GM12872 (cell line): ENCODE results near the gene HDLBP.
A peak's percentile ranks its signal among the peaks of the same experiment; 100 is the strongest.

Source experiments
- TF ChIP-seq, protein P1 (sequence below): IDR thresholded peaks from 3 replicates; pipeline ENCODE4 v1.5.1; 2011; ENCODE audit warnings: low read depth, mild to moderate bottlenecking, low read length, moderate library complexity; ENCODE audit not compliant: insufficient read depth

The HDLBP gene

DNA sequence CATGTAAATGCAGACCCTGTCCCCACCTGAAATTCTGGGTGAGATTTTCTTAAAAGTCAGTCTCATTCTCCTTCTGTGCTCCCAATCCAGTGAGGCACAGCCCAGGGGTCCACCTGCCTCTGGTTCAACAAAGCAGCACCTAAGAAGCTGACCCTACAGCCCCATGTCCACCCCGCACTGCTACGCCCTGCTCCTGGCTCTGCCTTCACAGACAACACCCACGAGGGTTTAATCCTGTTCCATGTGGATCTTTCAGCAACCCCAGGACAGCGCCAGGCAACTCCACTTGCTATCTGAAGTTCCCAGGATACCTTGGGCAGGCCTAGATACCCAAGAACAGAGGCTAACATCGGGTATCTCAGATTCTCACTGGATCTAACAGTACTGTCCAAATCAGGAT lies 44.9 kb downstream of the HDLBP start:
- TF ChIP-seq, protein P1, sequence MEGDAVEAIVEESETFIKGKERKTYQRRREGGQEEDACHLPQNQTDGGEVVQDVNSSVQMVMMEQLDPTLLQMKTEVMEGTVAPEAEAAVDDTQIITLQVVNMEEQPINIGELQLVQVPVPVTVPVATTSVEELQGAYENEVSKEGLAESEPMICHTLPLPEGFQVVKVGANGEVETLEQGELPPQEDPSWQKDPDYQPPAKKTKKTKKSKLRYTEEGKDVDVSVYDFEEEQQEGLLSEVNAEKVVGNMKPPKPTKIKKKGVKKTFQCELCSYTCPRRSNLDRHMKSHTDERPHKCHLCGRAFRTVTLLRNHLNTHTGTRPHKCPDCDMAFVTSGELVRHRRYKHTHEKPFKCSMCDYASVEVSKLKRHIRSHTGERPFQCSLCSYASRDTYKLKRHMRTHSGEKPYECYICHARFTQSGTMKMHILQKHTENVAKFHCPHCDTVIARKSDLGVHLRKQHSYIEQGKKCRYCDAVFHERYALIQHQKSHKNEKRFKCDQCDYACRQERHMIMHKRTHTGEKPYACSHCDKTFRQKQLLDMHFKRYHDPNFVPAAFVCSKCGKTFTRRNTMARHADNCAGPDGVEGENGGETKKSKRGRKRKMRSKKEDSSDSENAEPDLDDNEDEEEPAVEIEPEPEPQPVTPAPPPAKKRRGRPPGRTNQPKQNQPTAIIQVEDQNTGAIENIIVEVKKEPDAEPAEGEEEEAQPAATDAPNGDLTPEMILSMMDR, result no peak

- TF ChIP-seq, protein P1, result no peak
Observed at GRCh38 chr2:241269707-241270520, 45.6 kb downstream of the HDLBP start.

DNA sequence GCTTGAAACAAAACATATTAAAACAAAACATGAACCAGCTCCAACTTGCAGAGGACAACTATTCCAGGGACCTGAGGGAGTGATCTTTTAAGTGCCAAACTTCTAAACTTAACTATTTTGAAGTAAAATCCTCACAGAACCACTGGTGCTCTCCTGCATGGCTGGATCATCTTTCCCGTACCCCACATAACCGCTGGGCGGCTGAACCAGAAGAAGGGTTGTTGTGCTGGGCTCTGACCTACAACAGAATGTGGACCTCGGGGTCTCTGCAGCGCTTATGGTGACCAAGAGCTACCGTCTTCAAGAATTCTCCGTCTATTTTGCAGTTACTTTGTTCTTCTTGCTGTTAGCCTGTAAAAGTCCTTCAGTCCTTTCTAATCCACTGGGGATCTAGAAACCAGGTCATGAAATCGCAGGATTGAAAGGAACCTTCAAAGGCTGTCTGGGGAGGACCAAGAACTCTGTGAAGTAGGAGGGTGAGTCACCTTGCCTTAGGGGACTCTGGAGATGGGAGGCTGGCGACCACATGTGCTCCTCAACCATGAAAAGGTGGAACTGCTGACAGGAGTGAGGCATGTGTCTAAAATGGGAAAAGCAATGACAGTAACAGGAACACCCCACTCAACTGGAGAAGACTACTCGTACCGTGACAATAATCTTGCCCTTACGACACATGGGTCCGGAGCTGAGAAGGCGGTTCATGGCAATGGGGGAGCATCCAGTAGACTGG lies 46.6 kb downstream of the HDLBP start:
- TF ChIP-seq, protein P1, result no peak

- TF ChIP-seq, protein P1, result no peak
Observed at GRCh38 chr2:241268306-241268705, 47.2 kb downstream of the HDLBP start.

GRCh38 chr2:241267249-241268067 lies 48.0 kb downstream of the HDLBP start:
- TF ChIP-seq, protein P1, result peak; percentile 33; the same call in 1 of the 3 replicates

DNA sequence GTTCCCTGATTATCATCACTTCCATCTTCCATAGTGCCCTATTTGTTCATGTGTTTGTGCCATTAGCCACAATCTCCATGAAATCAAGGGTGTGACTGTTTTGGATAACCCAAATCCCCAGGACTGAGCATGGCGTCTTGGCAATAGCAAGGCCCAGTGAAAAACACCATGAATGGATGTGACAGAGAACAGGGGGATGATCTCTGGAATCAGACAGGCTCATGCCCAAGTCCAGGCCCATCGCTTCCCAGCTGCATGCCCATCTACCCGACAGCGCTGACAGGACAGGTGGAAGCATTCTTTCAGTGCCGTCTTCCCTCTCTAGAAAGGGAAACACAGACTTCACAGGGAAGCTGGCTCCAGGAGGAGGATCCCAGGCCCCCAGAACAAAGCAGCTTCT lies 50.0 kb downstream of the HDLBP start:
- TF ChIP-seq, protein P1, result no peak

DNA sequence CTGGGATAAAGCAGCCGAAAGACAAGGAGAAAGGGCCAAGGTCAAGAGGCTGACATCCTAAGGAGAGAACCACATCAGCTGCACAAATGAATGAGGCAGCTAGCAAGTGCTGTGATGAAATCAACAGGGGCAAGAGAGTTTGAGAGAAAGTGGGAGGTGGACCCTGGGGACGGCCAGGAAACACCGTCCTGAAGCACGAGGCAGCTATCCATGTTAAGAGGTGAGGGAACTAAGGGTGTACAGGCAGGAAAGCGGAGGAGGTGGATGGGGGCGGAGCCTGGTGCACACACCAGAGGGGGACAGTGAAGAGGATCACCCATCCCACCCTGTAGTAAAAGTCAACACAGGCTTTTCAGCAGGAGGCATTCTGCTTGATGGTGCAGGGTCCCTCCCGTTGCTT lies 52.4 kb downstream of the HDLBP start:
- TF ChIP-seq, protein P1, result no peak
